Mesenteric fat pad (tissue), 1 donor: Measurements from ENCODE around the gene ENPP3. TPM values are rescaled to one million over a fixed set of nuclear protein-coding genes. Genes with fewer than 3 reads are reported as not detected.

ENCODE experiments used
- DNase-seq: peaks from one replicate; pipeline ENCODE4 v3.0.0-alpha.2; 2020; ENCODE audit warnings: low spot score
- total RNA-seq: library from RNA; stranded (reverse); fragmentation: NEBNext Ultra II Directional; extraction: Animal tissue kit (Norgen Biotek cat#: 25700); gene quantifications from one replicate; pipeline ENCODE4 v1.2.1, GENCODE V29; 2021
- donor health status: DM: yes; HTN: yes; CAD: no.

The ENPP3 gene
- total RNA-seq, 1 donor from 2014 or later, result 0.48 TPM

DNA sequence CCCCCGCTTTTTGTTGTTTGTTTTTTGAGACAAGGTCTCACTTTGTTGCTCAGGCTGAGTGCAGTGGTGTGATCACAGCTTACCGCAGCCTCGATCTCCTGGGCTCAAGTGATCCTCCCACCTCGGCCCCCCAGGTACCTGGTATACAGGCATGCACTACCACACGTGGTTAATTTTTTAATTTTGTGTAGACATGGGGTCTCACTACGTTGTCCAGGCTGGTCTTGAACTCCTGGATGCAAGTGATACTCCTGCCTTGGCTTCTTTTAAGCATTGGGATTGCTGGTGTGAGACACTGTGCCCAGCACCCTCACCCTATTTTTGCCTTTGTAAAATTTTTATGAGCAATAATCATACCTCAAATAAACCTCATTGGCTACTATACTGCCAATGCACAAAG lies 5.5 kb downstream of the ENPP3 start:
- no peak for DNase-seq

DNA sequence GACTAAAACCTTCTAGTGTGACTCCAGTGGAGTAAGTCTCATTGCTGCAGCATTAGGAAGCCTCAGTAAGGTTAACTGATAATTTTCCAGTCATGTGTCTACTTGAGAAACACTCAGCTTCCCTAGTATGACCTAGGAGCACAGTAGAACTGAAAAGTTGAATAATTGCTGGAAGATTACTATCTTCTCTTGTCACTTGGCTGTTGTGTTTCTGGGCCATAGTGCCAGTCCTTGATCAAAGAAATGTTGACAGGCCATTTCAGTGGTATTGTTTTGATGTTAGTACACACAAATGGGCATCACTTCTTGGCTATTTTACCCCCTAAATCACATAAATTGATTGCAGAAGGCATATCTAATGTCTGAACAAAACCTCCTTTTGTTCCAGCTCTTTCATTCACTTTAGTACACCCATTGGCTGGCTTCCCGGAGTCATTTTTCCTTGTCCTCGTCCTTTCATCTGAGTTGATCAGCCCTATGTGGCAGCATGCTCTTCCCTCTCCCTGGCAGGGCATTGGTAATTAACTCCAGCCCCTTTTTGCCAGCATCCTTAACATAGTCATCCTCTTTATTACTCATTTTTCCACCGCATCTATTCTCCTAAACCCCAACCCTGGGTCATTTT lies 6.0 kb downstream of the ENPP3 start:
- no peak for DNase-seq

DNA sequence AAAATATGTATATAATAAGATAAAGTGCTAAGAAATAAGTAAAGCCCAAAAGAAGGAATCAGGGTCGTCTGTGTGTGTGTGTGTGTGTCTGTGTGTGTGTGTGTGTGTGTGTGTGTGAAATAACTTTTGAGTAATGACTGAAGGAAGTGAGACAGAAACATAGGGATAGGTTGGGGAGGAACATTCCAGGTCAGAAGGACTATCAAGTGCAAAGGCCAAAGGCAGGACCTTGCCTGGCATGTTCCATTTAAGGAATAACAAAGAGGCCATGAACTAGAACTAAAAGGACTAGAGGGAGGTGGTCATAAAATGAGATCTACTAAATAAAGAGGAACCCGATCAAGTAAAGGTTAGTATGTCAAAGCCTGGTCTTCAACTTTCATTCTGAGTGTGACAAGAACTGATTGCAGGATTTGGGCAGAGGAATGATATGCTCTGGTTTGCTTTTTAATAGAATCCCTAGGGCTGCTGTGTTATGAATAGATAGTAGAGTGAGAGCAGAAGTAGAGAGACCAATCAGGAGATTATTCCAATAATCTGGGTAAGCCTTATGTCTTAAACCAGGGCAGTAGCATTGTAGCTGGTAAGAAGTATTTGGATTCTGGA lies 6.9 kb downstream of the ENPP3 start:
- no peak for DNase-seq

DNA sequence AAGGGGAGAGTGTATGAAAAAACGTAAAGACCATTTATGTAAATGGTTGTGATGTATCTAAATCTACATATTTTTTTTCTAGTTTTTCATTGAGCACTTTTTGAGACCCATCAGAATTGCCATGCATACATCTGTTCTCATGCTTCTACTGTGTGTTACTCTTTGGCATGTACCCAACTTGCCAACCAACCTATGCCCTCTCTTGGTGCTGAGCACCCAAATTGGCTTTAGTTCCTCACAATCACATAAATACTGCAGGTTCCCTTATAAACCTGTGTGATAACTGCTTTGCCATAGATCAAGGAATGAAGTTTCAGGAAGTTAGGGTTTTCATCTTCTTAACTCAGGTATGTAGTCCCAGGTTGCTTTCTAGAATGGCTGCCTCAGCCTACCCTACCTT lies 7.8 kb downstream of the ENPP3 start:
- no peak for DNase-seq

DNA sequence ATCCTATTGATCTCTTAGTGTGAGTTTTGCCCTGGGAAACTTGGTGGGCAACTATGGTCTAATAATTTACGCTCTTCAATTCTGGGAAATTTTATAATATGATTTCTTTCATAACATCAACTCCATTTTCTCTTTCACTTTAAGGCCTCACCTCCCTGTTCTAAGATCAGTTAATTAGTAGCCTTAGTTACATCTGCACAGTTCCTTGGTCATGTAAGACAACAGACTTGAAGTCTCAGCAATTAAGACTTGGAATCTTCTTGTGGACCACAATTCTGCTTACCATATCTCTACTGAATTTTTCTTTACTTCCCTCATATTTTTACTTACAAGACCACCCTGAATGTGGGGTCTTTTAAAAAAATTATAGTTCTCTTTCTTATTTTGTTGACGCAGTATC lies 8.7 kb downstream of the ENPP3 start:
- DNase-seq, result no peak

DNA sequence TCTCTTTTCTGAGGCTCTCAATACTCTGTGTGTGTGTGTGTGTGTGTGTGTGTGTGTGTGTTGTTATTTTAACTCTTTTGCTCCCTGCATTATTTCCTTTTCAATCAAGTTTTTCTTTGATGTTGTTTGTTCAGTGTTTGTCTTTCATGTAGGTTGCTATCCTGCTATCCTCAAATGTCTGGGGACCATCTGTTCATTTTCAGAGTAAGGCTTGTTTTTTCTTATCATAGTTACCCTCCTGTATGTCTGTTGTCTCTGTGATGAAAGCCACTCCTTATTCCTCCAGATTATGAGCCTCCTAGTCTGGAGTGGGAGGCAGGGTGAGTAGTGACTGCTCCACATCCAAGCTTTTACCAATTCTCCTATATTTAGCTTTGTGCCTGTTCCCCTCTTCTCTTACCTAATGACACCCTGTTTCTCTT lies 9.2 kb downstream of the ENPP3 start:
- DNase-seq, result no peak

DNA sequence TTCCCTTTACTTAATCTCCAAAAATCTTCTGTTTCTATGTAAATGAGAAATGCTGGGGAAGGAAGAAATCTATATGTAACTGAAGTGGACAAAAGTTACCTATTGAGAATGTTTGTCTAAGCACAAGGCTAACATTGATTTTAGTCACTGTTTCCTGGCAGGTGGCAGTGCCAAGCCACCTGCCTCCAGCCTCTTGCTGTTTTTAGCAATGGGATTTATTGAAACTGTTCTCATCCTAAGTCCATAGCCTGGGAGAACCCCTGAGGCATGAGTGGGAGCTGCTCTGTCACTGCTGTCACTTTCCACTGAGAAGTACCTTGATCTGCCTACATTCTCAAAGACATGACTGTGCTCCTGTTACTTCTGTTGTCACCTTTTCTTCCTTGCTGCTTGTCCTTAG lies 14.7 kb downstream of the ENPP3 start:
- no peak for DNase-seq

DNA sequence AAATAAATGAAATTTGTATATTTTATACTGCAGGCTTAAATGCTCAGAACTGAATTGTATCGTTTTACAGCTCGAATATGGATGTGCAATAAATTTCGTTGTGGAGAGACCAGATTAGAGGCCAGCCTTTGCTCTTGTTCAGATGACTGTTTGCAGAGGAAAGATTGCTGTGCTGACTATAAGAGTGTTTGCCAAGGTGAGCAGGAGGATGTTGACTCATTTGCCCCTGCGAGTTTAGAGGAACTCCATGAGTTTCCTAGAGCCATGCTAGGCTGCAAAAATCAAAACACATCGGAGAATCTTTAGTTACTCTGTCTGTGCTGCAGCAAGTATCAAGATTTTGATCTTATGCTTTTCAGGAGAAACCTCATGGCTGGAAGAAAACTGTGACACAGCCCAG lies 15.4 kb downstream of the ENPP3 start:
- no peak for DNase-seq

DNA sequence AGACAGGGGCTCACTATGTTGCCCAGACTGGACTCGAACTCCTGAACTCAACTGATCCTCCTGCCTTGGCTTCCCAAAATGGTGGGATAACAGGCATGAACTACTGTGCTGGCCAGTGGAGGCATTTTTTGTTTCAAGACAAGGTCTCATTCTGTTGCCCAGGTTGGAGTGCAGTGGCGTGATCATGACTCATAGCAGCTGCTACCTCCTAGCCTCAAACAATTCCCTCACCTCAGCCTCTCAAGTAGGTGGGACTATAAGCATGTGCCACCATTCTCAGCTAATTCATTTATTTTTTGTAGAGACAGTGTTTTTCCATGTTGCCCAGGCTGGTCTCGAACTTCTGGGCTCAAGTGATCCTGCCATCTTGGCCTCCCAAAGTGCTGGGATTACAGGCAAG lies 17.2 kb downstream of the ENPP3 start:
- no peak for DNase-seq

DNA sequence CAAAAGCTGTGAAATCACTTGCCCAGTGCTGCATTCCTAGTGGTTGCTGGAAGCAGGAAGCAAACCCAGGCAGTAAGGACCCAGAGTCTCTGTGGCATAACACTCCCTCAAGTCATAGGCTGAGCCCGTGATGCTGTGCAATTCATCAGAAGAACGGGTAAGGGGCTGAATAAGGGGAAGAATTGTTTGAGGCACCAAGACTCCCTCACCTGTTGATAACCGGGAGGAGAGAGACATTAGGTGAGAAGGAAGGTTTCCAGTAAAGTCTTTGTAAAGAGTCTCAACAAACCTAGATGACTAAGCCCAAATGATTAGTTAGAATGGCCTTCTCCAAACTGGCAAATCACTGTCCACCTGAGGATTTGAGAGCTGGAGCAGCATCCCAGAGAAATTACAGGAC lies 18.3 kb downstream of the ENPP3 start:
- no peak for DNase-seq

DNA sequence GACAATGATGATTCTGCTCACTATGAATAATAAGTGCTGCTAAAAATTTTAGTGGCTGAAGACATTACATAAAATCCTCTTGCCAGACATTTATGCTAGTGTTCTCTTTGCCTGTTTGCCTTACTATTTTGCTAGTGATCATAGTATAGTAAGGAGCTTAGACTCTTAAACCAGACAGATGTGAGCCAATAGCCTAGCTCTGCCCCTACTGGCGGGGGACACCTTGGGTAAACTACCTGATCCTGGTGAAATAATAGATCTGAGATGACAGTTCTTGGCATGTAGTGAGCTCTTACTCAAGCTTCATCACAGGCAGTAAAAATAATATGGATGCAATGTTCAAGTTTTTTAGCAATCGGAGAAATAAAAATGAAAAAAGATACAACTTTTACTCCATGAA lies 18.8 kb downstream of the ENPP3 start:
- no peak for DNase-seq

DNA sequence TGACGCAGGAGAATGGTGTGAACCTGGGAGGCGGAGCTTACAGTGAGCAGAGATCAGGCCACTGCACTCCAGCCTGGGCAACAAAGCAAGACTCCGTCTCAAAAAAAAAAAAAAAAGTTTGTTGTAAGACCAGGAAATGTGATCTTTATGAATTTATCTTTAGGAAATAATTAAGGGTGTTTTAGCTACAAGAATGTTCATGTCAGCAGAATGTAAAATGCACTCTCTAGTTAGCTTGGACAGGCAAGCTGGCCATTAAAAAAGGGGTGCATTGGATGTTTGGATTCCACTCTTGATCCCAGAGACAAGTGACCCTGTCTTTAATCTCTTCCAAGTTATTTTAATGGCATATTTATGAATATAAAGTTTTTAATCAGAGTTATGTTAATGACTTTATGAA lies 19.6 kb downstream of the ENPP3 start:
- DNase-seq, result no peak

DNA sequence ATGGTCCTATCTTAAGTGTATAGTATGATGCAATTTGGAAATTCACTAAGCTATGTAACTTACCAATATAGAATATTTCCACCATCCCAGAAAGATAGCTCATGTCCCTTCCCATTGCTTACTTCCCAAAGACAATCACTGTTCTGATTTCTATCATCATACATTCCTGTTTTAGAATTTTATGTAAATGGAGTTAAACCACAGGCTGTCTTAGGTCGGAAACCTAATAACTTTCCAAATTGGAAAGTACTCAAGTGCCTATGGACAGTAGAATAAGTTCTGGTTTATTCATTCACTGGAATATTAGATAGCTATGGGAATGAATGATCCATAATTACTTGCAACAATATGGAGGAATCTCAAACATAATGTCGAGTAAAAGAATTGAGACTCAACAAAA lies 20.1 kb downstream of the ENPP3 start:
- DNase-seq, result no peak

DNA sequence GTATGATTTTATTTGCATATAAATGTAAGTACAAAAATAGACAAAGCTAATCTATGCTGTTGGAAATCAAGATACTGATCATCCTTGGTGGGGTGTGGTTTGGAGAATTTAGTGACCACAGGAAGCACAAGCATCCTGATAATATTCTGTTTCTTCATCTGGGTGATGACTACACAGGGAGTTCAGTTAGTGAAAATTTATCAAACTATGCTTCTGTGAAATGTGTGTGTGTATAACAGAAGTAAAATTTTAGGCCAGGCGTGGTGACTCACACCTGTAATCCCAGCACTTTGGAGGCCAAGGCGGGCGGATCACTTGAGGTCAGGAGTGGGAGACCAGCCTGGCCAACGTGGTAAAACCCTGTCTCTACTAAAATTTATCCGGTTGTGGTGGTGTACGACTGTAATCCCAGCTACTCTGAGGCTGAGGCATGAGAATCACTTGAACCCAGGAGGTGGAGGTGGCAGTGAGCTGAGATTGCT lies 20.6 kb downstream of the ENPP3 start:
- DNase-seq, result no peak

DNA sequence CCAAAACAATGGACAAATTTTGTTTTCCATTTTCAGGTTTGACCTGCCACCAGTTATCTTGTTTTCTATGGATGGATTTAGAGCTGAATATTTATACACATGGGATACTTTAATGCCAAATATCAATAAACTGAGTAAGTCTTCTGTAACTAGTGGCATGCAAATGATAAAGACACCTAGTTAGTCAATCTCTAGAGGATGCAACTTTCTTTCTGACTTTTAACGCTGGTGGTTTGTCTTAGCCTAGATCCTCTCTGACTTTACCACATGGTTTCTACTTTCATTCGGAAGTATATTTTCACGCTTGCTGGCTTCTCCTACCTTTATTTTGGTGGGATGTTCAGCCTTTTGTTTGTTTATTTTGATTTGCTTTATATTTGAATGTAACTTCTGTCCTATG lies 21.2 kb downstream of the ENPP3 start:
- DNase-seq, result no peak

DNA sequence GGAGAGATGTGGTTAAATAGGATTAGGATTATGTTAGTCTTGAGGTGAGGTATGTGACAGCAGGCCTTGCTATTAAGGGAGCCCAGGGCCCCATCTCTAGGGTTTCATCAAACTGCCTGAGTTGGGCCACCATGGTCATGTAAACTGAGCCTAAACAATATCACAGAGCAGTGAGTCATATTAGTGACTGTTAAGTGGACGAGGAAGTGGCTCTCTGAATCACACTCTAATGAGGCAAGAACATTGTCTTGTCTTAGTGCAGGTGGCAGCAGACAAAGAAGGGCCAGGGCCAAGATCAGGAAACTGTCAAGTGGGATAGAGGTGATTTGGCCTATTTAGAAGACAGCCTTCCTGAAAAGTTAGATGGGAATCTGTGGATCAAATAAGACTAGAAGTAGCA lies 23.1 kb downstream of the ENPP3 start:
- no peak for DNase-seq

DNA sequence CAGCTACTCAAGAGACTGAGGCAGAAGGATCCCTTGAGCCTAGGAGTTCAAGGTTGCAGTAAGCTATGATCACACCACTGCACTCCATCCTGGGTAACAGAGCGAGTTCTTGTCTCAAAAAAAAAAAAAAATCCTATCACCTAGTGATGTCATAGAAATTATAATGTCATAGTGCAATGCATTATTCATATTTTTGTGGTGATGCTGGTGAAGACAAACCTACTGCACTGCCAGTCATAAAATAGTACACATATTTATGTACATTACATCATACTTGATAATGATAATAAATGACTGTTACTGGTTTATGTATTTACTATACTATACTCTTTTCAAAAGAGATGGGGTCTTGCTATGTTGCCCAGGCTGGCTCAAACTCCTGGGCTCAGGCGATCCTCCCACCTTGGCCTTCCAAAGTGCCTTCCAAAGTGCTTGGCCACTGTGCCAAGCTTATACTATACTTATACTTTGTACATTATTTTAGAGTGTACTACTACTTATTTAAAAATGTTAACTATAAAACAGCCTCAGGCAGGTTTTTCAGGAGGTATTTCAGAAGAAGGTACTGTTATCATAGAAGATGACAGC lies 26.6 kb downstream of the ENPP3 start:
- DNase-seq, result no peak

DNA sequence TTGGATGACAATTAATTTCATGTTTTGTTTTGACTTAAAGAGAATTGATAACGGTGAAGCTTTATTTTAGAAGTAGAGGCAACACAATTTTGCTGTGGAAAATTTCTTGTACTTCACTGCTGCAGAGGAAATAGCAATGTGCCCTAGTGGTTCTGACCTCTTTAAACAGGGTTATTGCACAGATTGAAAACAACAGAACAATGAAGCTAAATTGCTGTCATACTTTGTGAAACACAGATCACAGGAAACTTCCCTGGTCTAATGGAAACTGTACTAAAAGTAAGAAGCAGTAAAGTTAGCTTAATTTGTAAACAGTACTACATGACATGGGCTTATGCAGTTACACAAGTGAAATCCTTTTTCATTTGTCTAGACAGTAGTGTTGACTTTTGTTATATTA lies 32.8 kb downstream of the ENPP3 start:
- no peak for DNase-seq

DNA sequence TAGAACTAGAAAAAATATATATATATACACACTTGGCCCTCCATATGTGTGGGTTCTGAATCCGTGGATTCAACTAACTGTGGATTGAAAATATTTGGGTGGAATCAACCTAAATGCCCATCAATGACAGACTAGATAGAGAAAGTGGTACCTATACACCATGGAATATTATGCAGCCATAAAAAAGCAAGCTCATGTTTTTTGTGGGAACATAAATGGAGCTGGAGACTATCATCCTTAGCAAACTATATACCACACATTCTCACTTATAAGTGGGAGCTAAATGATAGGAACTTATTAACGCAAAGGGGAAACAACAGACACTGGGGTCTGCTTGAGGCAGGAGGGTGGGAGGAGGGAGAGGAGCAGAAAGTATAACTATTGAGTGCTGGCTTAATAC lies 36.1 kb downstream of the ENPP3 start:
- no peak for DNase-seq

DNA sequence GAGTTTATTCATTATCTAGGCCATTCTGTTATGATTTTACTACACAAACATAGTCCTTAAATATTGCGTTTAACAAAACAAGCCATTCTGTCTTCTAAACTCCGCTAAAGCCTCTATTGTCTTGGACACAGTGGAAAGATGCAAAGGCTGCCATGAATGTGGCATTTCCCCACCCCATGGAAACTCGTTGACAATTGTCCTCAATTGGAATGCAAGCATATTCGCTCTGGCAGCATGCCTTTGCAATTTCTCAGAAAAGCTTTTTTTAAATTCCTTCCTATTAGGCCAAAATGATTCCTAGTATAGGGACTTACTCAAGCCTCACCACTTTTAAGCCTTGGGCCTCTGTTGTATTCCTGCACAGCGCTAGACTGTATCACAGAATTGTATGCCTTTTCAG lies 41.3 kb downstream of the ENPP3 start:
- DNase-seq, result no peak

DNA sequence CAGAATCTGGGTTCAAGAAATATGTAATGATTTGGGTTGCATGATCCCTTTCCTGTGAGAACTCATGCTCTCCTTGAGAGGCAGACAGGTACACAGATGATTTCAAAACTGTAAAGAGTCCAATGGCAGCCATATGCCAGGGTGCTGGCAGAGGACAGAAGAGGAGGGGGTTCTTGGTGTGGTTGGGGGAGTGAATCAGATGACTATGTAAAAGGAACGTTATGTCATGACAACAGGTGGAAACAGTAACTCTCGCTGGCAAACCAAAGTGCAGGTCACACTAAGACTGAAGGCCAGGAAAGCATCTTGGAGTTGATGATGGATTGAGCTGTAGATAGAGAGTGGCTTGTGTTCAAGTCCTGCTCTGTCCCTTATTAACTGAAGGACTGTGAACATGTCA lies 43.8 kb downstream of the ENPP3 start:
- no peak for DNase-seq

DNA sequence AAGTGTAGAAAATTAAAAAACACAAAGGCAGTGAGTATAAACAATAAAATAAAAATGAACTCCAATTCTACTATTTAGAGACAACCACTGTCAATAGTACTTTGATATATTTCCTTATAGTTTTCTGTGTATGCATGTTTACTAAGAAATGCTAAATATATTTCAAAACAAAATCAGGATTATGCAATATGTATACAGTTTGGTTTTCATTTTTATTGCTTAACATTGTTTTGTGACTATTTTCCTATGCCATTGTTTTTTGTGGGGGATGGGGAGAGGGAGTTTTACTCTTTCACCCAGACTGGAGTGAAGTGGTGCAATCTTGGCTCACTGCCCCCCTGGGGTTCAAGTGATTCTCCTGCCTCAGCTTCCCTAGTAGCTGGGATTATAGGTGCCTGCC lies 44.5 kb downstream of the ENPP3 start:
- no peak for DNase-seq

DNA sequence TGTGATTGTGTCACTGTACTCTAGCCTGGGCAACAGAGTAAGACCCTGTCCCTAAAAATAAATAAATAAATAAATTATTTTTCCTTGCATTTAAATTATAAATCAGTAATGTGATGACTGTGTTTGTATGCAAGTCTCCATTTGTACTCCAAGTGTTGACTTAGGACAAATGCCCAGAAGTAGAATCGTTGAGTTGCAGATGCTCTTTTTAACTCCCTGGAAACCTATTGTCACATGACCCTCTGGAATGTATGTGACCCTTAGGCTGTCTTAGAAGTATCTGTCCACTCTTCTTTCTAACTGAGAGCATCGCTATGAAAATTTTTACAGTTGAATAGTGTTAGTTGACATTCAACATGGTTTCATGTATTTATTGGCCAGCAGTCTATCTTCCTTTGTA lies 45.3 kb downstream of the ENPP3 start:
- no peak for DNase-seq
